ENCODE measurements around the gene SRP9.

SRP9 gene

GRCh38 chr1:225737161-225737560, 40.5 kb upstream of the SRP9 start:
- ChIA-PET CTCF (interaction anchor here (2.0 kb wide), 1 partner anchor 10 kb away, joined by 4 read pairs; no protein-coding TSS in a partner anchor), POLR2A (no interaction called here)
- DNase-seq (ENCODE audit: extremely low spot score): no peak
- no peak for TF ChIP-seq CTCF (IDR thresholded peaks at IDR 0.05; ENCODE audit: control extremely low read depth, extremely low read depth, low read depth, missing control alignments)

DNA sequence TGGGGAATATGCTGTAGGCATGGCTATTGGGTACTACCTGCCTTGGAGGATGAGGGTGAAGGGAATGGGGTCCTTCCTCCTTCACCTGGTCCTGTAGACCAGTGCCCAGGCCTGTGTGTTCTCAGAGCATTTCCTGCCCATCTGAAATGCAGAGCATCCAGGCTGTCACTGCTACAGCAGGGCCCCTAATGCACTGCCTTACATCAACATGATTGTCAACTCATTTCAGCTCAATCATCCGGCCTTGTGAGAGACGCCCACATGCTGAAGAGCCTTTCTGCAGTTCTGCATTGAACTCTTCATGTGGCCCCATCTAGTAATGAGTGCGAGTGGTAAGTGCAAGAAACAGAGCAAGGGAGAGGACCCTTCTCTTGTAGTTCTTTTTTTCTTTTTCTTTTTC, 39.8 kb upstream of the SRP9 start:
- CTCF ChIA-PET: interaction anchor here (2.0 kb wide), 1 partner anchor 9 kb away, joined by 4 read pairs; no protein-coding TSS in a partner anchor

GRCh38 chr1:225738763-225739162, 38.9 kb upstream of the SRP9 start:
- POLR2A ChIA-PET: no interaction called here
- no peak for DNase-seq (ENCODE audit: extremely low spot score)
- CTCF ChIA-PET: interaction anchor here (1.2 kb wide), 1 partner anchor 8 kb away, joined by 3 read pairs; no protein-coding TSS in a partner anchor
- no peak for TF ChIP-seq CTCF (IDR thresholded peaks at IDR 0.05; ENCODE audit: control extremely low read depth, extremely low read depth, low read depth, missing control alignments)

More for the DNA sequence above, 39.8 kb upstream of the SRP9 start:
- DNase-seq (ENCODE audit: extremely low spot score): no peak
- POLR2A ChIA-PET: no interaction called here
- no peak for TF ChIP-seq CTCF (IDR thresholded peaks at IDR 0.05; ENCODE audit: control extremely low read depth, extremely low read depth, low read depth, missing control alignments)

DNA sequence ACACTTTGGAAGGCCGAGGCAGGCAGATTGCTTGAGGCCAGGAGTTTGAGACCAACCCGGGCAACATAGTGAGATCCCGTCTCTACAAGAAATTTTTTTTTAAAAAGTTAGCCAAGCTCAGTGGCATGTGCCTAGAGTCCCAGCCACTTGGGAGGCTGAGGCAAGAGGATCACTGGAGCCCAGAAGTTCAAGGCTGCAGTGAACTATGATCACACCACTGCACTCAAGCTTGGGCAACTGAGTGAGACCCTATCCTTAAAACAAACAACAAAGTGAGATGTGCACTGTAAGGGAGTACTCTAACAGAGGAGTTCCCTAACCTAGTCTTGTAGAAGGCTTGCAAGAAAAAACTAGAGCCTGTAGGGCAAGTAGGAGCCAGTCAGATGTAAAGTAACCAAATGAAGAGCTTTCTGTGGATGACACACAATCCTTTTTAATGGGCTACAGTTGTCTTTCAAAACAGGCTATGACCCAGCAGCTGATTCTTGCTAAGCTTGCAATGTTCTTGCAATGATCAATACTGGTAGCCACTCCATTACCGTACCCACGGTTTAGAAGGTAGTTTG, 38.0 kb upstream of the SRP9 start:
- ChIA-PET POLR2A (no interaction called here), CTCF (interaction anchor here (1.2 to 1.8 kb wide), 3 partner anchors 9 to 265 kb away, joined by 3 to 5 read pairs (median 3); no protein-coding TSS in a partner anchor)
- DNase-seq (ENCODE audit: extremely low spot score): no peak
- no peak for TF ChIP-seq CTCF (IDR thresholded peaks at IDR 0.05; ENCODE audit: control extremely low read depth, extremely low read depth, low read depth, missing control alignments)

GRCh38 chr1:225744745-225745144, 32.9 kb upstream of the SRP9 start:
- CTCF ChIA-PET: interaction anchor here (1.0 to 1.9 kb wide), 2 partner anchors 19 to 167 kb away, joined by 3 to 5 read pairs; no protein-coding TSS in a partner anchor
- POLR2A ChIA-PET: no interaction called here
- no peak for DNase-seq (ENCODE audit: extremely low spot score)
- no peak for TF ChIP-seq CTCF (IDR thresholded peaks at IDR 0.05; ENCODE audit: control extremely low read depth, extremely low read depth, low read depth, missing control alignments)

- POLR2A ChIA-PET: no interaction called here
- TF ChIP-seq CTCF (IDR thresholded peaks at IDR 0.05; ENCODE audit: control extremely low read depth, extremely low read depth, low read depth, missing control alignments): no peak
- CTCF ChIA-PET: interaction anchor here (1.4 to 1.9 kb wide), 2 partner anchors 11 to 19 kb away, joined by 3 to 5 read pairs; no protein-coding TSS in a partner anchor
- no peak for DNase-seq (ENCODE audit: extremely low spot score)
Measured at GRCh38 chr1:225745273-225745672, 32.4 kb upstream of the SRP9 start.
